ENCODE data around the gene ATP5F1C. TPM values are rescaled to one million over a fixed set of nuclear protein-coding genes. Genes with fewer than 3 reads are reported as not detected.

The ATP5F1C gene
- total RNA-seq, 3 donors from 2014 or later, result 224 to 245 (median 224) TPM

- no peaks in the 10 kb centered on the region for H3K36me3 ChIP-seq
- H3K4me3 ChIP-seq, result peak overlapping the region; percentile 88 to 95 (median 88)
- no peaks in the 10 kb centered on the region for H3K9me3 ChIP-seq
- intact Hi-C loops (cut with DNase I; ENCODE audit: low total_unique reads), result no loop called here
- DNase-seq (ENCODE audit: low spot score in 2 of 2), result no peak
- no peaks in the 10 kb centered on the region for H3K27me3 ChIP-seq
- no peaks in the 10 kb centered on the region for H3K4me1 ChIP-seq
- H3K27ac ChIP-seq, result peak overlapping the region in 1 of 2 donors; percentile 75
- TF ChIP-seq POLR2AphosphoS5 (IDR thresholded peaks at IDR 0.05), result no peak
Measured at GRCh38 chr10:7817576-7817975, 29.6 kb downstream of the ATP5F1C start.

GRCh38 chr10:7817984-7818294 is 30.0 kb downstream of the ATP5F1C start:
- Histone ChIP-seq H3K27me3 (no peaks in the 10 kb centered on the region), H3K4me3 (peak overlapping the region; percentile 88 to 95 (median 88)), H3K4me1 (no peaks in the 10 kb centered on the region), H3K9me3 (no peaks in the 10 kb centered on the region), H3K36me3 (no peaks in the 10 kb centered on the region), H3K27ac (peak overlapping the region; percentile 75 to 79)
- TF ChIP-seq POLR2A (IDR thresholded peaks at IDR 0.05), result no peak
- TF ChIP-seq POLR2AphosphoS5 (IDR thresholded peaks at IDR 0.05), result no peak
- no peak for DNase-seq (ENCODE audit: low spot score in 2 of 2)
- intact Hi-C loops (cut with DNase I; ENCODE audit: low total_unique reads), result no loop called here

- H3K4me1 ChIP-seq, result no peaks in the 10 kb centered on the region
- no peaks in the 10 kb centered on the region for H3K9me3 ChIP-seq
- H3K27ac ChIP-seq, result peak within 1 kb of the TSS; percentile 75 to 79
- H3K27me3 ChIP-seq, result no peaks in the 10 kb centered on the region
- peak within 1 kb of the TSS; percentile 88 to 95 (median 88) for H3K4me3 ChIP-seq
- DNase-seq (ENCODE audit: low spot score in 2 of 2), result peak; percentile 81 to 88
- intact Hi-C loops (cut with DNase I; ENCODE audit: low total_unique reads), result no loop called here
- no peaks in the 10 kb centered on the region for H3K36me3 ChIP-seq
- no peak for TF ChIP-seq POLR2A (IDR thresholded peaks at IDR 0.05)
- TF ChIP-seq CTCF (IDR thresholded peaks at IDR 0.05), result no peak
- peak; percentile 30 to 83 (median 74) for TF ChIP-seq POLR2AphosphoS5 (IDR thresholded peaks at IDR 0.05)
Measured at GRCh38 chr10:7818295-7819120, 30.5 kb downstream of the ATP5F1C start, which contains the start of gene TAF3. Gene TAF3 (plus strand): TSS chr10:7818505. CDS start chr10:7818710, 205 bp downstream.

GRCh38 chr10:7819121-7819460 is 31.1 kb downstream of the ATP5F1C start:
- Histone ChIP-seq H3K36me3 (no peaks in the 10 kb centered on the region), H3K27me3 (no peaks in the 10 kb centered on the region), H3K9me3 (no peaks in the 10 kb centered on the region), H3K27ac (no peak overlapping the region), H3K4me1 (no peaks in the 10 kb centered on the region), H3K4me3 (peak overlapping the region; percentile 88 to 95 (median 88))
- intact Hi-C loops (cut with DNase I; ENCODE audit: low total_unique reads), result no loop called here
- TF ChIP-seq POLR2AphosphoS5 (IDR thresholded peaks at IDR 0.05) (no peak), CTCF (IDR thresholded peaks at IDR 0.05) (peak in 1 of 3 donors; percentile 10)
- no peak for DNase-seq (ENCODE audit: low spot score in 2 of 2)

- Histone ChIP-seq H3K27ac (no peak overlapping the region), H3K4me1 (no peaks in the 10 kb centered on the region), H3K9me3 (no peaks in the 10 kb centered on the region), H3K27me3 (no peaks in the 10 kb centered on the region), H3K4me3 (no peak overlapping the region), H3K36me3 (peaks cover 8% of the 10 kb centered on the region)
- TF ChIP-seq POLR2A (IDR thresholded peaks at IDR 0.05), result no peak
- intact Hi-C loops (cut with DNase I; ENCODE audit: low total_unique reads), result no loop called here
- DNase-seq (ENCODE audit: low spot score in 2 of 2), result no peak
Measured at GRCh38 chr10:7824251-7824650, 36.3 kb downstream of the ATP5F1C start.

- DNase-seq (ENCODE audit: low spot score in 2 of 2), result no peak
- peaks cover 8% of the 10 kb centered on the region for H3K36me3 ChIP-seq
- H3K4me1 ChIP-seq, result no peaks in the 10 kb centered on the region
- no peaks in the 10 kb centered on the region for H3K27me3 ChIP-seq
- intact Hi-C loops (cut with DNase I; ENCODE audit: low total_unique reads), result no loop called here
- no peaks in the 10 kb centered on the region for H3K9me3 ChIP-seq
- TF ChIP-seq POLR2AphosphoS5 (IDR thresholded peaks at IDR 0.05) (no peak), CTCF (IDR thresholded peaks at IDR 0.05) (no peak), POLR2A (IDR thresholded peaks at IDR 0.05) (no peak)
- no peak overlapping the region for H3K27ac ChIP-seq
- no peak overlapping the region for H3K4me3 ChIP-seq
Measured at GRCh38 chr10:7826971-7827370, 39.0 kb downstream of the ATP5F1C start.

Measured in breast epithelium (tissue), 4 donors.